ENCODE results near the gene RTL10.

Gene RTL10

DNA sequence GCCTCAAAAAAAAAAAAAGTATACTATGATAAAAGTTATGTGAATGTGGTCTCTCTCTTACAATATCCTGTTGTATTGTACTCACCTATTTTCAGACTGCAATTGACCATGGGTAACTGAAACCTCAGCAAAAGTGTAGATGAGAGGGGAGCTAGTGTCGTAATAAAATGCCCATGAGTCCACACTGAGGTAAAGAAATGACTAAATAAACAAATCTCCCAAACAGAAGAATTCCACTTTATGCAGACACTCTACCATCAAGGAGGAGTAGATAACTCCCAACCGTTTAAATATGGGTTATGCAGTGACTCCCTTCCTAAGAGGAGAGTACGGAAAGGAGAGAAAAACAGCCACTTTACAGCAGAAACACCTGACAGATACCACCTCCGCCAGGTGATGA lies 14.6 kb downstream of the RTL10 start:
- CTCF ChIA-PET: interaction anchor here (0.7 kb wide), 2 partner anchors 22 to 117 kb away, joined by 3 to 4 read pairs; partner anchors contain the start of gene GP1BB
- H3K4me1 ChIP-seq (ENCODE audit: control insufficient read depth, insufficient read depth, low read length): peaks cover 5% of the 10 kb centered on the region; the same call in 1 of the 2 replicates
- no peak overlapping the region for H3K4me3 ChIP-seq (ENCODE audit: low read depth, low read length)
- no peak overlapping the region for H3K27ac ChIP-seq (ENCODE audit: extremely low read depth, low read depth, low read length)
- POLR2A ChIA-PET: no interaction called here
- no peaks in the 10 kb centered on the region for H3K36me3 ChIP-seq (ENCODE audit: control insufficient read depth in 2 of 2, insufficient read depth in 1 of 2, low read length in 2 of 2)
- no peaks in the 10 kb centered on the region for H3K9me3 ChIP-seq (ENCODE audit: control insufficient read depth, insufficient read depth, low read depth, low read length)
- TF ChIP-seq, protein P1, sequence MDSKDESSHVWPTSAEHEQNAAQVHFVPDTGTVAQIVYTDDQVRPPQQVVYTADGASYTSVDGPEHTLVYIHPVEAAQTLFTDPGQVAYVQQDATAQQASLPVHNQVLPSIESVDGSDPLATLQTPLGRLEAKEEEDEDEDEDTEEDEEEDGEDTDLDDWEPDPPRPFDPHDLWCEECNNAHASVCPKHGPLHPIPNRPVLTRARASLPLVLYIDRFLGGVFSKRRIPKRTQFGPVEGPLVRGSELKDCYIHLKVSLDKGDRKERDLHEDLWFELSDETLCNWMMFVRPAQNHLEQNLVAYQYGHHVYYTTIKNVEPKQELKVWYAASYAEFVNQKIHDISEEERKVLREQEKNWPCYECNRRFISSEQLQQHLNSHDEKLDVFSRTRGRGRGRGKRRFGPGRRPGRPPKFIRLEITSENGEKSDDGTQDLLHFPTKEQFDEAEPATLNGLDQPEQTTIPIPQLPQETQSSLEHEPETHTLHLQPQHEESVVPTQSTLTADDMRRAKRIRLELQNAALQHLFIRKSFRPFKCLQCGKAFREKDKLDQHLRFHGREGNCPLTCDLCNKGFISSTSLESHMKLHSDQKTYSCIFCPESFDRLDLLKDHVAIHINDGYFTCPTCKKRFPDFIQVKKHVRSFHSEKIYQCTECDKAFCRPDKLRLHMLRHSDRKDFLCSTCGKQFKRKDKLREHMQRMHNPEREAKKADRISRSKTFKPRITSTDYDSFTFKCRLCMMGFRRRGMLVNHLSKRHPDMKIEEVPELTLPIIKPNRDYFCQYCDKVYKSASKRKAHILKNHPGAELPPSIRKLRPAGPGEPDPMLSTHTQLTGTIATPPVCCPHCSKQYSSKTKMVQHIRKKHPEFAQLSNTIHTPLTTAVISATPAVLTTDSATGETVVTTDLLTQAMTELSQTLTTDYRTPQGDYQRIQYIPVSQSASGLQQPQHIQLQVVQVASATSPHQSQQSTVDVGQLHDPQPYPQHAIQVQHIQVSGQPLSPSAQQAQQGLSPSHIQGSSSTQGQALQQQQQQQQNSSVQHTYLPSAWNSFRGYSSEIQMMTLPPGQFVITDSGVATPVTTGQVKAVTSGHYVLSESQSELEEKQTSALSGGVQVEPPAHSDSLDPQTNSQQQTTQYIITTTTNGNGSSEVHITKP (tag by site-specific recombination; IDR thresholded peaks at IDR 0.05): 0 out of 2 replicates have a peak, but pooled peaks have one; percentile 34
- TF ChIP-seq ZNF26 (tag by site-specific recombination; IDR thresholded peaks at IDR 0.05): no peak
- peak; percentile 99 for TF ChIP-seq WT1 (tag by site-specific recombination; IDR thresholded peaks at IDR 0.05)
- no peak for TF ChIP-seq ZNF426 (tag by site-specific recombination; IDR thresholded peaks at IDR 0.05)
- no peak for TF ChIP-seq ZNF16 (tag by site-specific recombination; IDR thresholded peaks at IDR 0.05; ENCODE audit: low read depth)
- TF ChIP-seq ZNF792 (tag by site-specific recombination; IDR thresholded peaks at IDR 0.05): no peak
- TF ChIP-seq, protein P2, sequence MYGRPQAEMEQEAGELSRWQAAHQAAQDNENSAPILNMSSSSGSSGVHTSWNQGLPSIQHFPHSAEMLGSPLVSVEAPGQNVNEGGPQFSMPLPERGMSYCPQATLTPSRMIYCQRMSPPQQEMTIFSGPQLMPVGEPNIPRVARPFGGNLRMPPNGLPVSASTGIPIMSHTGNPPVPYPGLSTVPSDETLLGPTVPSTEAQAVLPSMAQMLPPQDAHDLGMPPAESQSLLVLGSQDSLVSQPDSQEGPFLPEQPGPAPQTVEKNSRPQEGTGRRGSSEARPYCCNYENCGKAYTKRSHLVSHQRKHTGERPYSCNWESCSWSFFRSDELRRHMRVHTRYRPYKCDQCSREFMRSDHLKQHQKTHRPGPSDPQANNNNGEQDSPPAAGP (tag by site-specific recombination; IDR thresholded peaks at IDR 0.05): no peak
- no peak for TF ChIP-seq ZNF670 (tag by site-specific recombination; IDR thresholded peaks at IDR 0.05; ENCODE audit: low read depth)

GRCh38 chr22:19837915-19838314 lies 16.8 kb downstream of the RTL10 start:
- ChIA-PET CTCF (interaction anchor here (1.4 kb wide), 1 partner anchor 107 kb away, joined by 3 read pairs; no protein-coding TSS in a partner anchor), POLR2A (no interaction called here)

DNA sequence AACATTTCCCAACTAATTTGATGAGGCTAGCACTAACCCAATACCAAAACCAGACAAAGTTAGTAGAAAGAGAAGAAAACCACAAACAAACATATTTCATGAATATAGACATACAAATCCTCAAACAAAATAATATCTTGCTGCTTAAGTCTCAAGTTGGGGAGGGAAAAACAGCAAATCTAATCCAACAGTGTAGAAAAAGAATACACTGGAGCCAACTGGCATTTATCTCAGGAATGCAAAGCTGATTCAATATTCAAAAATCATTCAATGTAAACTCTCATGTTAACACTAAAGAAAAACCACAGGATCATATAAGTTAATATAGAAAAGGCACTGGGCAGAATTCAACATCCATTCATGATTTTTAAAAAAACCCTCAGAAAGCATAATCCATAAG lies 18.2 kb downstream of the RTL10 start:
- H3K4me3 ChIP-seq (ENCODE audit: low read depth, low read length): no peak overlapping the region
- no peak overlapping the region for H3K27ac ChIP-seq (ENCODE audit: extremely low read depth, low read depth, low read length)
- H3K36me3 ChIP-seq (ENCODE audit: control insufficient read depth in 2 of 2, insufficient read depth in 1 of 2, low read length in 2 of 2): no peaks in the 10 kb centered on the region
- POLR2A ChIA-PET: no interaction called here
- CTCF ChIA-PET: interaction anchor here (0.6 to 1.4 kb wide), 5 partner anchors 19 to 678 kb away, joined by 3 to 5 read pairs (median 3); no protein-coding TSS in a partner anchor
- 0 out of 2 replicates have a peak, but pooled peaks cover 3% of the 10 kb centered on the region for H3K4me1 ChIP-seq (ENCODE audit: control insufficient read depth, insufficient read depth, low read length)
- no peaks in the 10 kb centered on the region for H3K9me3 ChIP-seq (ENCODE audit: control insufficient read depth, insufficient read depth, low read depth, low read length)
- TF ChIP-seq ZNF549 (tag by site-specific recombination; IDR thresholded peaks at IDR 0.05): no peak
- no peak for TF ChIP-seq SCRT2 (tag by site-specific recombination; IDR thresholded peaks at IDR 0.05)
- TF ChIP-seq, protein P3, sequence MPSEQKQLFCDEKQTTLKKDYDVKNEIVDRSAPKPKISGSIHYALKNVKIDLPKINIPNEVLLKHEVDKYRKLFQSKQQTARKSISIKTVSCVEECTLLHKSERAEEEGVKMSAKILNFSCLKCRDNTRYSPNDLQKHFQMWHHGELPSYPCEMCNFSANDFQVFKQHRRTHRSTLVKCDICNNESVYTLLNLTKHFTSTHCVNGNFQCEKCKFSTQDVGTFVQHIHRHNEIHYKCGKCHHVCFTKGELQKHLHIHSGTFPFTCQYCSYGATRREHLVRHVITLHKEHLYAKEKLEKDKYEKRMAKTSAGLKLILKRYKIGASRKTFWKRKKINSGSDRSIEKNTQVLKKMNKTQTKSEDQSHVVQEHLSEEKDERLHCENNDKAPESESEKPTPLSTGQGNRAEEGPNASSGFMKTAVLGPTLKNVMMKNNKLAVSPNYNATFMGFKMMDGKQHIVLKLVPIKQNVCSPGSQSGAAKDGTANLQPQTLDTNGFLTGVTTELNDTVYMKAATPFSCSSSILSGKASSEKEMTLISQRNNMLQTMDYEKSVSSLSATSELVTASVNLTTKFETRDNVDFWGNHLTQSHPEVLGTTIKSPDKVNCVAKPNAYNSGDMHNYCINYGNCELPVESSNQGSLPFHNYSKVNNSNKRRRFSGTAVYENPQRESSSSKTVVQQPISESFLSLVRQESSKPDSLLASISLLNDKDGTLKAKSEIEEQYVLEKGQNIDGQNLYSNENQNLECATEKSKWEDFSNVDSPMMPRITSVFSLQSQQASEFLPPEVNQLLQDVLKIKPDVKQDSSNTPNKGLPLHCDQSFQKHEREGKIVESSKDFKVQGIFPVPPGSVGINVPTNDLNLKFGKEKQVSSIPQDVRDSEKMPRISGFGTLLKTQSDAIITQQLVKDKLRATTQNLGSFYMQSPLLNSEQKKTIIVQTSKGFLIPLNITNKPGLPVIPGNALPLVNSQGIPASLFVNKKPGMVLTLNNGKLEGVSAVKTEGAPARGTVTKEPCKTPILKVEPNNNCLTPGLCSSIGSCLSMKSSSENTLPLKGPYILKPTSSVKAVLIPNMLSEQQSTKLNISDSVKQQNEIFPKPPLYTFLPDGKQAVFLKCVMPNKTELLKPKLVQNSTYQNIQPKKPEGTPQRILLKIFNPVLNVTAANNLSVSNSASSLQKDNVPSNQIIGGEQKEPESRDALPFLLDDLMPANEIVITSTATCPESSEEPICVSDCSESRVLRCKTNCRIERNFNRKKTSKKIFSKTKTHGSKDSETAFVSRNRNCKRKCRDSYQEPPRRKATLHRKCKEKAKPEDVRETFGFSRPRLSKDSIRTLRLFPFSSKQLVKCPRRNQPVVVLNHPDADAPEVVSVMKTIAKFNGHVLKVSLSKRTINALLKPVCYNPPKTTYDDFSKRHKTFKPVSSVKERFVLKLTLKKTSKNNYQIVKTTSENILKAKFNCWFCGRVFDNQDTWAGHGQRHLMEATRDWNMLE (tag by site-specific recombination; conservative IDR thresholded peaks at IDR 0.05; ENCODE audit: low read depth): no peak
- TF ChIP-seq ZNF830 (tag by site-specific recombination; IDR thresholded peaks at IDR 0.05; ENCODE audit: low read depth): no peak

More at GRCh38 chr22:19837915-19838314, 16.8 kb downstream of the RTL10 start:
- Histone ChIP-seq H3K4me1 (ENCODE audit: control insufficient read depth, insufficient read depth, low read length) (peaks cover 5% of the 10 kb centered on the region; the same call in 1 of the 2 replicates), H3K27ac (ENCODE audit: extremely low read depth, low read depth, low read length) (no peak overlapping the region), H3K9me3 (ENCODE audit: control insufficient read depth, insufficient read depth, low read depth, low read length) (no peaks in the 10 kb centered on the region), H3K4me3 (ENCODE audit: low read depth, low read length) (no peak overlapping the region), H3K36me3 (ENCODE audit: control insufficient read depth in 2 of 2, insufficient read depth in 1 of 2, low read length in 2 of 2) (no peaks in the 10 kb centered on the region)
- TF ChIP-seq ZNF366 (tag by site-specific recombination; conservative IDR thresholded peaks at IDR 0.05) (0 out of 2 replicates have a peak, but pooled peaks have one; percentile 23), ZNF175 (tag by site-specific recombination; IDR thresholded peaks at IDR 0.05) (no peak)
